DND-41 (cell line): ENCODE data around the gene DPEP2NB.

Source experiments
- CTCF ChIP-seq: IDR thresholded peaks from 2 replicates; pipeline ENCODE4 v1.5.1; 2012; ENCODE audit warnings: borderline replicate concordance, low read length, moderate library complexity, mild to moderate bottlenecking; ENCODE audit not compliant: poor library complexity, severe bottlenecking; ENCODE audit errors: extremely low read depth
- EZH2 ChIP-seq: IDR thresholded peaks from 3 replicates; pipeline ENCODE4 v1.6.1; 2012; ENCODE audit warnings: borderline replicate concordance, low read depth, mild to moderate bottlenecking, moderate library complexity, low read length, inconsistent platforms; ENCODE audit not compliant: severe bottlenecking

- TF ChIP-seq CTCF, result no peak
- TF ChIP-seq EZH2, result no peak
These were observed 40.2 kb downstream of the DPEP2NB start for GRCh38 chr16:67975321-67976105.
